OCI-LY3 (cell line): ENCODE data around the gene SCAI.

Source experiments
- H2AFZ ChIP-seq: fragments of 200-600, 300-600 bp; shearing (Covaris generic); 2 replicates; pipeline ENCODE4 v1.6.0; 2014; ENCODE audit warnings: antibody characterized with exemption, low read depth, low read length
- H3K27ac ChIP-seq: fragments of 200-600, 300-600 bp; sonication (generic); 2 replicates; pipeline ENCODE4 v1.5.1; 2014; ENCODE audit warnings: mild to moderate bottlenecking, low read length, moderate library complexity, mixed read lengths
- H3K27me3 ChIP-seq: fragments of 200-600, 300-600 bp; sonication (generic); 2 replicates; pipeline ENCODE4 v1.6.1; 2014; ENCODE audit warnings: low read depth, low read length, mixed read lengths
- H3K36me3 ChIP-seq: fragments of 200-600, 300-600 bp; sonication (generic); replicated peaks from 2 replicates; pipeline ENCODE3; 2014; ENCODE audit warnings: low read depth, low read length, mixed read lengths
- H3K4me1 ChIP-seq: fragments of 300-600, 200-600 bp; sonication (generic); 2 replicates; pipeline ENCODE4 v1.6.1; 2014; ENCODE audit warnings: low read length, mixed read lengths
- H3K4me2 ChIP-seq: fragments of 200-600, 300-600 bp; sonication (generic); 2 replicates; pipeline ENCODE4 v1.6.1; 2014; ENCODE audit warnings: low read length, mixed read lengths
- H3K4me3 ChIP-seq: fragments of 300-600, 200-600 bp; sonication (generic); 2 replicates; pipeline ENCODE4 v1.5.1; 2014; ENCODE audit warnings: antibody characterized with exemption, mild to moderate bottlenecking, low read length, moderate library complexity
- H3K79me2 ChIP-seq: fragments of 300-600, 200-600 bp; shearing (Covaris generic); 2 replicates; pipeline ENCODE4 v1.6.1; 2014; ENCODE audit warnings: mild to moderate bottlenecking, low read length, mixed read lengths
- H3K9ac ChIP-seq: fragments of 300-600, 200-600 bp; shearing (Covaris generic); 2 replicates; pipeline ENCODE4 v1.6.0; 2014; ENCODE audit warnings: mild to moderate bottlenecking, low read length, moderate library complexity
- H3K9me3 ChIP-seq: fragments of 200-600, 300-600 bp; shearing (Covaris generic); 2 replicates; pipeline ENCODE4 v1.6.1; 2014; ENCODE audit warnings: low read length, mixed read lengths; ENCODE audit not compliant: insufficient read depth
- H4K20me1 ChIP-seq: fragments of 200-600, 300-600 bp; sonication (generic); 2 replicates; pipeline ENCODE4 v1.6.1; 2016; ENCODE audit warnings: low read length, mixed read lengths; ENCODE audit not compliant: insufficient read depth
- CTCF ChIP-seq: fragments of 200-600, 300-600 bp; sonication (generic); IDR thresholded peaks from 2 replicates; pipeline ENCODE4 v1.5.1; 2014; ENCODE audit warnings: antibody characterized with exemption, low read length, low read depth
- EZH2phosphoT487 ChIP-seq: fragments of 200-600 bp; shearing (Covaris generic); IDR thresholded peaks from 2 replicates; pipeline ENCODE4 v1.6.1; 2018; ENCODE audit warnings: antibody characterized with exemption, mixed run types, low read depth

The SCAI gene

DNA sequence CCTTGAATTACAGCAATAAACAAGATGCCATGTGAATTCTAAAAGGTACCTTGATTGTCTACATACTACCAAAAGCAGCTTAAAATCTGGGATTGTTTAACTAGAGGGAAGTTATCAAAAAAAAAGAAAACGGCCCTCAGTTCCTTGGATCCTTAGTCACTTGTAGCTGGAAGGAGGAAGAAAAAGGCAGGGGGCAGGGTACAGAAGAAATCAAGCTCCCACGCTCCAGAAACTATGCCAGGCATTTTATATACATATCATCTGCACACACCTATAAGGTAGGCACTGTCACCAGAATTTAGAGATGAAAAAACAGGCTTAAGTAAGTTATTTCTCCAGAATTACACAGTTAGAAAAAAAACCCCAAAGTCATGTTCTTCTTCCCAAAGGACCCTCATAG, 63.4 kb downstream of the SCAI start:
- no peak overlapping the region for H2AFZ ChIP-seq
- H3K36me3 ChIP-seq = no peaks in the 10 kb centered on the region
- H3K27ac ChIP-seq = no peak overlapping the region
- H3K9me3 ChIP-seq = peaks cover 9% of the 10 kb centered on the region; the same call in 1 of the 2 replicates
- no peak overlapping the region for H3K4me2 ChIP-seq
- H3K4me1 ChIP-seq = no peaks in the 10 kb centered on the region
- TF ChIP-seq CTCF (no peak), EZH2phosphoT487 (no peak)
- no peaks in the 10 kb centered on the region for H3K27me3 ChIP-seq
- no peak overlapping the region for H3K9ac ChIP-seq
- H3K79me2 ChIP-seq = no peaks in the 10 kb centered on the region
- no peak overlapping the region for H3K4me3 ChIP-seq
- H4K20me1 ChIP-seq = no peaks in the 10 kb centered on the region

DNA sequence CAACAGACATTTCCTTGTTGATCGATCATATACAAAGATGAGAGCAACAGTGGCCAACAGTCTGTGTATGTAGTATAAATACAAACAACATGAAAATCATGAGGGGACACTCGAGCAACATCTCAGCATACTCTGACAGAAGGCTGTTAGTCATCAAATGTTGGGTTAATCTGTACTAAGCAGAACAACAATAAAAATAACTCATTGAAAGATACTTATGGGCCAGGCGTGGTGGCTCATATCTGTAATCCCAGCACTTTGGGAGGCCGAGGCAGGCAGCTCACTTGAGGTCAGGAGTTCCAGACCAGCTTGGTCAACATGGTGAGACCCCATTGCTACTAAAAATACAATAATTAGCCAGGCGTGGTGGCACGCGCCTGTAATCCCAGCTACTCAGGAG, 67.3 kb downstream of the SCAI start:
- no peaks in the 10 kb centered on the region for H3K36me3 ChIP-seq
- no peak overlapping the region for H3K27ac ChIP-seq
- H3K79me2 ChIP-seq = no peaks in the 10 kb centered on the region
- peaks cover 9% of the 10 kb centered on the region; the same call in 1 of the 2 replicates for H3K9me3 ChIP-seq
- H4K20me1 ChIP-seq = no peaks in the 10 kb centered on the region
- H2AFZ ChIP-seq = no peak overlapping the region
- no peak overlapping the region for H3K9ac ChIP-seq
- H3K27me3 ChIP-seq = no peaks in the 10 kb centered on the region
- no peaks in the 10 kb centered on the region for H3K4me1 ChIP-seq
- no peak for TF ChIP-seq EZH2phosphoT487
- TF ChIP-seq CTCF = no peak
- H3K4me3 ChIP-seq = no peak overlapping the region
- no peak overlapping the region for H3K4me2 ChIP-seq

DNA sequence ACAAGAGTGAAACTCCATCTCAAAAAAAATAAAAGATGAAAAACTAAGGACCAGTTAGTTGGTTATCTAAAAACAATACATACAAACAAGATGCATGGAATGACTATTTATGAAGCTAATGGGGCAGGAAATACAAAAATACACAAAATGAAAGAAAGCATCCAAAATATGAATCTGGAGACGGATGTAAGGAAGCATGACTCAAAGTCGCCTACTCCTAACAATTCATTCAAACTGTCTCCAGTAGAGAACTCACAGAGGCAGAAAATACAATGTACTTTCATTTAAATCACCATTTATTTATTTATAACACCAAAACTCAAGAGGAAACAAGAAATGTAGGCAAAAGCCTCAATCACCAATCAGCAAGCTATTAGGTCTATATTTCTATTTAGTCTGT, 68.4 kb downstream of the SCAI start:
- Histone ChIP-seq H3K9me3 (no peaks in the 10 kb centered on the region), H3K4me2 (no peak overlapping the region), H3K4me3 (no peak overlapping the region), H3K79me2 (no peaks in the 10 kb centered on the region), H3K4me1 (no peaks in the 10 kb centered on the region), H3K27me3 (no peaks in the 10 kb centered on the region), H3K27ac (no peak overlapping the region), H2AFZ (no peak overlapping the region), H3K36me3 (no peaks in the 10 kb centered on the region), H3K9ac (no peak overlapping the region), H4K20me1 (no peaks in the 10 kb centered on the region)
- TF ChIP-seq EZH2phosphoT487 = no peak
- no peak for TF ChIP-seq CTCF

- H3K27ac ChIP-seq = no peak overlapping the region
Observed at GRCh38 chr9:125066839-125067619, 76.3 kb downstream of the SCAI start.

More at GRCh38 chr9:125066839-125067619, 76.3 kb downstream of the SCAI start:
- H3K36me3 ChIP-seq = no peaks in the 10 kb centered on the region
- H3K4me3 ChIP-seq = no peak overlapping the region
- no peaks in the 10 kb centered on the region for H3K27me3 ChIP-seq
- no peak overlapping the region for H2AFZ ChIP-seq
- TF ChIP-seq EZH2phosphoT487 = no peak
- no peak for TF ChIP-seq CTCF
- no peaks in the 10 kb centered on the region for H3K9me3 ChIP-seq
- no peak overlapping the region for H3K9ac ChIP-seq
- no peaks in the 10 kb centered on the region for H3K79me2 ChIP-seq
- no peak overlapping the region for H3K4me2 ChIP-seq
- H3K4me1 ChIP-seq = no peaks in the 10 kb centered on the region
- H4K20me1 ChIP-seq = no peaks in the 10 kb centered on the region
